ENCODE measurements around the gene YTHDF1.

- TF ChIP-seq CTCF (IDR thresholded peaks at IDR 0.05) = no peak
- no peak for TF ChIP-seq POLR2A (IDR thresholded peaks at IDR 0.05)
- no peak for TF ChIP-seq EP300 (IDR thresholded peaks at IDR 0.05)
- no peak for TF ChIP-seq POLR2AphosphoS5 (IDR thresholded peaks at IDR 0.05)
Observed at GRCh38 chr20:63212792-63213191, 3.1 kb downstream of the YTHDF1 start.
